Testis (tissue), 3 donors: Measurements from ENCODE around the gene FAM240B. TPM values are rescaled to one million over a fixed set of nuclear protein-coding genes. Genes with fewer than 3 reads are reported as not detected.

Source experiments
- DNase-seq: peaks from one replicate; pipeline ENCODE4 v3.0.0-alpha.2; 2019
- H3K27ac ChIP-seq, 2 donors: fragments of 200-600 bp; sonication (generic); one replicate each; pipeline ENCODE4 v1.5.1; 2019
- H3K27me3 ChIP-seq: fragments of 200-600 bp; sonication (generic); one replicate; pipeline ENCODE4 v1.5.1; 2019
- H3K36me3 ChIP-seq: fragments of 200-600 bp; sonication (generic); one replicate; pipeline ENCODE4 v1.5.1; 2017; ENCODE audit warnings: low read depth; ENCODE audit errors: missing control alignments
- H3K4me1 ChIP-seq: fragments of 200-600 bp; sonication (generic); one replicate; pipeline ENCODE4 v1.5.1; 2019
- H3K4me3 ChIP-seq, 2 donors: fragments of 200-600 bp; sonication (generic); one replicate each; pipeline ENCODE4 v1.5.1; 2017 to 2019
- H3K9me3 ChIP-seq: fragments of 200-600 bp; sonication (generic); one replicate; pipeline ENCODE4 v1.5.1; 2017
- CTCF ChIP-seq, 3 experiments: fragments of 450-650 bp in 2 of 3; fragments of 200-600 bp in 1 of 3; sonication (generic) in 1 of 3; IDR thresholded peaks; one replicate each; pipeline ENCODE4 v1.5.1; 2016 to 2019; ENCODE audit warnings: antibody characterized with exemption in 3 of 3, mild to moderate bottlenecking in 2 of 3, moderate library complexity in 1 of 3
- POLR2A ChIP-seq: fragments of 450-650 bp; IDR thresholded peaks from one replicate; pipeline ENCODE4 v1.6.1; 2017; ENCODE audit warnings: antibody characterized with exemption, mild to moderate bottlenecking, moderate library complexity
- WGBS, 2 donors: methylation state at CpG; one replicate each; pipeline ENCODE4 v1.1.5; 2018; 5-methylcytosine and 5-hydroxymethylcytosine counted together
- intact Hi-C: fragments of 100-400 bp; cut with DNase I; formaldehyde crosslinking; loops from one replicate; pipeline ENCODE4 v1.15.1; 2023; ENCODE audit warnings: low total_unique reads
- polyA plus RNA-seq: library from polyadenylated mRNA; stranded (reverse); fragments of 350-450 nt; fragmentation: Illumina TruSeq; extraction: RNeasy Lipid Tissue Mini Kit (QIAGEN cat#74804); gene quantifications from one replicate; pipeline ENCODE4 v1.2.3, GENCODE V29; 2014; ENCODE audit warnings: low read depth, low replicate concordance; ENCODE audit not compliant: insufficient read depth
- total RNA-seq, 2 donors: library from RNA; depleted of rRNA; stranded (reverse); fragments of >200 nt; gene quantifications; one replicate each; pipeline ENCODE4 v1.2.3, GENCODE V29; 2016

FAM240B gene
- total and polyA plus RNA-seq, 3 donors from 2014 or later, result 0.81 to 1.3 TPM; not detected in 1

- H3K4me3 ChIP-seq, result no peak overlapping the region
- H3K9me3 ChIP-seq, result no peaks in the 10 kb centered on the region
- H3K36me3 ChIP-seq, result no peaks in the 10 kb centered on the region
- intact Hi-C loops, result no loop called here
- peak overlapping the region in 1 of 2 donors; percentile 11 for H3K27ac ChIP-seq
- TF ChIP-seq CTCF (IDR thresholded peaks at IDR 0.05), result no peak
- no peak for TF ChIP-seq POLR2A
- 13% methylated on average over 5 of the region's 5 CpGs for WGBS, 2 donors
- DNase-seq, result peak; percentile 90
- H3K27me3 ChIP-seq, result no peaks in the 10 kb centered on the region
- peaks cover 24% of the 10 kb centered on the region for H3K4me1 ChIP-seq
These were observed 30.3 kb downstream of the FAM240B start for GRCh38 chr9:38689678-38690077.

GRCh38 chr9:38687992-38688391 is 31.9 kb downstream of the FAM240B start:
- no peak for TF ChIP-seq POLR2A
- TF ChIP-seq CTCF (IDR thresholded peaks at IDR 0.05), result no peak
- Histone ChIP-seq H3K27ac (peak overlapping the region; percentile 16 to 58), H3K4me1 (peaks cover 24% of the 10 kb centered on the region), H3K36me3 (no peaks in the 10 kb centered on the region), H3K4me3 (peak overlapping the region; percentile 15 to 22), H3K9me3 (no peaks in the 10 kb centered on the region), H3K27me3 (no peaks in the 10 kb centered on the region)
- 40 to 47% methylated on average over 8 of the region's 8 CpGs for WGBS, 2 donors
- DNase-seq, result no peak
- intact Hi-C loops, result no loop called here

GRCh38 chr9:38687389-38687842 is 32.5 kb downstream of the FAM240B start:
- peak; percentile 60 for DNase-seq
- intact Hi-C loops, result no loop called here
- H3K27ac ChIP-seq, result peak overlapping the region; percentile 16 to 58
- TF ChIP-seq POLR2A (no peak), CTCF (IDR thresholded peaks at IDR 0.05) (no peak)
- H3K4me3 ChIP-seq, result peak overlapping the region; percentile 15 to 22
- WGBS, 2 donors, result 28 to 30% methylated on average over 21 of the region's 21 CpGs
- no peaks in the 10 kb centered on the region for H3K27me3 ChIP-seq
- no peaks in the 10 kb centered on the region for H3K36me3 ChIP-seq
- peaks cover 24% of the 10 kb centered on the region for H3K4me1 ChIP-seq
- H3K9me3 ChIP-seq, result no peaks in the 10 kb centered on the region

- no peak for DNase-seq
- peaks cover 24% of the 10 kb centered on the region for H3K4me1 ChIP-seq
- TF ChIP-seq CTCF (IDR thresholded peaks at IDR 0.05) (no peak), POLR2A (no peak)
- no peaks in the 10 kb centered on the region for H3K27me3 ChIP-seq
- intact Hi-C loops, result no loop called here
- no peaks in the 10 kb centered on the region for H3K36me3 ChIP-seq
- 27 to 38% methylated on average over 10 of the region's 10 CpGs for WGBS, 2 donors
- peak overlapping the region; percentile 15 to 22 for H3K4me3 ChIP-seq
- H3K27ac ChIP-seq, result peak overlapping the region; percentile 16 to 58
- H3K9me3 ChIP-seq, result no peaks in the 10 kb centered on the region
These were observed 33.0 kb downstream of the FAM240B start for GRCh38 chr9:38686933-38687332.

- TF ChIP-seq POLR2A, result no peak
- TF ChIP-seq CTCF (IDR thresholded peaks at IDR 0.05), result no peak
- DNase-seq, result peak; percentile 71
- peak overlapping the region; percentile 63 to 64 for H3K27ac ChIP-seq
- H3K36me3 ChIP-seq, result no peaks in the 10 kb centered on the region
- intact Hi-C loops, result no loop called here
- no peaks in the 10 kb centered on the region for H3K9me3 ChIP-seq
- 66 to 76% methylated on average over 2 of the region's 2 CpGs for WGBS, 2 donors
- no peak overlapping the region for H3K4me3 ChIP-seq
- no peaks in the 10 kb centered on the region for H3K27me3 ChIP-seq
- H3K4me1 ChIP-seq, result peaks cover 22% of the 10 kb centered on the region
These were observed 34.4 kb downstream of the FAM240B start for GRCh38 chr9:38685535-38685934.
